IMR-90 (cell line): ENCODE measurements around the gene SPATA3. TPM values are rescaled to one million over a fixed set of nuclear protein-coding genes. Genes with fewer than 3 reads are reported as not detected.

Source experiments
- ATAC-seq: fragments of 200-7000 bp; cut with Tn5 transposase; 2 replicates; pipeline ENCODE4 v1.9.1; 2020; ENCODE audit warnings: low read depth, mild to moderate bottlenecking, moderate library complexity
- BruUV-seq: library from RNA; stranded (reverse); fragments of 400-500 nt; replicated peaks from 2 replicates; lab custom pipeline; 2021; lab: Mats Ljungman, UMichigan
- CTCF ChIA-PET: fragments of 300-600 bp; formaldehyde crosslinking; extraction: SDS; loops from one replicate; lab custom pipeline; 2021; ENCODE audit warnings: antibody characterized with exemption; lab: Yijun Ruan, JAX
- POLR2A ChIA-PET: fragments of 300-600 bp; sonication (Branson Sonifier 250); formaldehyde crosslinking; loops from one replicate; lab custom pipeline; 2022; ENCODE audit warnings: antibody characterized with exemption; ENCODE audit not compliant: unreplicated experiment; lab: Charles Lee
- DNase-seq: peaks from one replicate; pipeline ENCODE4 v3.0.0; 2013
- H2AFZ ChIP-seq: replicated peaks from 2 replicates; pipeline ENCODE3; 2013; ENCODE audit warnings: low read length, mild to moderate bottlenecking; ENCODE audit not compliant: poor library complexity
- H2AK5ac ChIP-seq: 2 replicates; pipeline ENCODE4 v1.6.1; 2013; ENCODE audit warnings: low read depth, low read length, inconsistent platforms
- H2AK9ac ChIP-seq: replicated peaks from 2 replicates; pipeline ENCODE3; 2013; ENCODE audit warnings: mild to moderate bottlenecking, low read depth, low read length, moderate library complexity; ENCODE audit not compliant: poor library complexity
- H2BK120ac ChIP-seq: 2 replicates; pipeline ENCODE4 v1.6.1; 2013; ENCODE audit warnings: low read depth, low read length, inconsistent platforms
- H2BK15ac ChIP-seq: 3 replicates; pipeline ENCODE4 v1.6.1; 2013; ENCODE audit warnings: low read depth, low read length, inconsistent platforms
- H2BK20ac ChIP-seq: 2 replicates; pipeline ENCODE4 v1.6.1; 2013; ENCODE audit warnings: low read depth, mild to moderate bottlenecking, inconsistent platforms, low read length, moderate library complexity
- H2BK5ac ChIP-seq: 2 replicates; pipeline ENCODE4 v1.6.1; 2013; ENCODE audit warnings: mild to moderate bottlenecking, low read depth, low read length, inconsistent platforms; ENCODE audit not compliant: poor library complexity, severe bottlenecking
- H3K14ac ChIP-seq: replicated peaks from 2 replicates; pipeline ENCODE4 v1.6.1; 2013; ENCODE audit warnings: low read depth, low read length, inconsistent platforms
- H3K18ac ChIP-seq: 2 replicates; pipeline ENCODE4 v1.6.1; 2013; ENCODE audit warnings: low read depth, low read length, control low read depth
- H3K23ac ChIP-seq: 2 replicates; pipeline ENCODE4 v1.6.1; 2013; ENCODE audit warnings: low read depth, low read length, inconsistent platforms
- H3K27ac ChIP-seq: 2 replicates; pipeline ENCODE4 v1.5.1; 2013; ENCODE audit warnings: mild to moderate bottlenecking, control low read depth, low read length; ENCODE audit not compliant: insufficient read depth
- H3K27me3 ChIP-seq: 2 replicates; pipeline ENCODE4 v1.6.1; 2013; ENCODE audit warnings: low read length; ENCODE audit not compliant: control insufficient read depth, insufficient read depth
- H3K36me3 ChIP-seq: 2 replicates; pipeline ENCODE4 v1.6.1; 2013; ENCODE audit warnings: low read length, mixed read lengths; ENCODE audit not compliant: control insufficient read depth, insufficient read depth
- H3K4ac ChIP-seq: 2 replicates; pipeline ENCODE4 v1.6.1; 2013; ENCODE audit warnings: low read depth, low read length, inconsistent platforms
- H3K4me1 ChIP-seq: 2 replicates; pipeline ENCODE4 v1.6.1; 2013; ENCODE audit warnings: low read length, mixed read lengths; ENCODE audit not compliant: control insufficient read depth, insufficient read depth
- H3K4me2 ChIP-seq: 2 replicates; pipeline ENCODE4 v1.6.1; 2013; ENCODE audit warnings: low read depth, mild to moderate bottlenecking, control low read depth, low read length, moderate library complexity
- H3K4me3 ChIP-seq: 2 replicates; pipeline ENCODE4 v1.5.1; 2013; ENCODE audit warnings: low read depth, mild to moderate bottlenecking, control low read depth, low read length, moderate library complexity; ENCODE audit not compliant: insufficient read depth
- H3K56ac ChIP-seq: 2 replicates; pipeline ENCODE4 v1.6.1; 2013; ENCODE audit warnings: low read length, inconsistent platforms; ENCODE audit not compliant: insufficient read depth; ENCODE audit errors: extremely low read depth
- H3K79me1 ChIP-seq, 2 experiments: 2 replicates each; pipeline ENCODE4 v1.6.1; 2013; ENCODE audit warnings: low read length in 2 of 2, inconsistent platforms in 1 of 2, low read depth in 1 of 2
- H3K9ac ChIP-seq: 2 replicates; pipeline ENCODE4 v1.6.1; 2013; ENCODE audit warnings: low read depth, low read length, control low read depth
- H3K9me1 ChIP-seq: 2 replicates; pipeline ENCODE4 v1.6.1; 2013; ENCODE audit warnings: low read length, inconsistent platforms; ENCODE audit not compliant: insufficient read depth
- H3K9me3 ChIP-seq: 2 replicates; pipeline ENCODE4 v1.6.1; 2013; ENCODE audit warnings: low read length; ENCODE audit not compliant: control insufficient read depth, insufficient read depth
- H4K20me1 ChIP-seq: 2 replicates; pipeline ENCODE4 v1.6.1; 2013; ENCODE audit warnings: low read length, inconsistent platforms; ENCODE audit not compliant: insufficient read depth
- H4K5ac ChIP-seq: 2 replicates; pipeline ENCODE4 v1.6.1; 2013; ENCODE audit warnings: mild to moderate bottlenecking, low read depth, low read length, control low read depth
- H4K8ac ChIP-seq, 2 experiments: 2 replicates each; pipeline ENCODE4 v1.6.1; 2013; ENCODE audit warnings: low read depth in 2 of 2, low read length in 2 of 2, control low read depth in 1 of 2, inconsistent platforms in 1 of 2
- H4K91ac ChIP-seq: 2 replicates; pipeline ENCODE4 v1.6.1; 2013; ENCODE audit warnings: low read depth, low read length, inconsistent platforms; ENCODE audit not compliant: insufficient read depth
- BHLHE40 ChIP-seq: fragments of 150-350 bp; IDR thresholded peaks from 2 replicates; pipeline ENCODE4 v1.6.1; 2016; ENCODE audit warnings: mild to moderate bottlenecking, low read depth, low read length
- CEBPB ChIP-seq: IDR thresholded peaks from 2 replicates; pipeline ENCODE4 v1.6.1; 2012; ENCODE audit warnings: low read depth, low read length, improper control_type of control experiment
- CHD1 ChIP-seq: IDR thresholded peaks from 2 replicates; pipeline ENCODE4 v1.6.1; 2012; ENCODE audit warnings: low read depth, low read length, improper control_type of control experiment
- CTCF ChIP-seq: conservative IDR thresholded peaks from 2 replicates; pipeline ENCODE4 v1.5.1; 2012; ENCODE audit warnings: mild to moderate bottlenecking, low read depth, low read length, improper control_type of control experiment
- ELK1 ChIP-seq: fragments of 150-350 bp; IDR thresholded peaks from 2 replicates; pipeline ENCODE4 v1.6.1; 2016; ENCODE audit warnings: low read depth, mild to moderate bottlenecking, low read length, moderate library complexity, borderline replicate concordance
- MAFK ChIP-seq: IDR thresholded peaks from 2 replicates; pipeline ENCODE4 v1.6.1; 2012; ENCODE audit warnings: low read depth, low read length, improper control_type of control experiment
- MAZ ChIP-seq: IDR thresholded peaks from 2 replicates; pipeline ENCODE4 v1.6.1; 2012; ENCODE audit warnings: low read depth, mild to moderate bottlenecking, low read length, improper control_type of control experiment, moderate library complexity, borderline replicate concordance
- MXI1 ChIP-seq: IDR thresholded peaks from 2 replicates; pipeline ENCODE4 v1.6.1; 2012; ENCODE audit warnings: low read depth, mild to moderate bottlenecking, low read length, moderate library complexity, borderline replicate concordance
- NFE2L2 ChIP-seq: fragments of 150-350 bp; IDR thresholded peaks from 2 replicates; pipeline ENCODE4 v1.6.1; 2016; ENCODE audit warnings: low read depth, mild to moderate bottlenecking, low read length
- POLR2A ChIP-seq: IDR thresholded peaks from 2 replicates; pipeline ENCODE4 v1.6.1; 2012; ENCODE audit warnings: mild to moderate bottlenecking, low read depth, low read length
- RCOR1 ChIP-seq: IDR thresholded peaks from 2 replicates; pipeline ENCODE4 v1.6.1; 2012; ENCODE audit warnings: mild to moderate bottlenecking, low read length, improper control_type of control experiment; ENCODE audit not compliant: insufficient replicate concordance
- RFX5 ChIP-seq: IDR thresholded peaks from 2 replicates; pipeline ENCODE4 v1.8.0; 2012; ENCODE audit warnings: low read depth, mild to moderate bottlenecking, low read length, moderate library complexity
- SMC3 ChIP-seq: fragments of 150-350 bp; IDR thresholded peaks from 2 replicates; pipeline ENCODE4 v1.6.1; 2016; ENCODE audit warnings: low read depth, mild to moderate bottlenecking, antibody characterized with exemption, low read length, moderate library complexity
- USF2 ChIP-seq: fragments of 150-350 bp; IDR thresholded peaks from 2 replicates; pipeline ENCODE4 v1.6.1; 2017; ENCODE audit warnings: mild to moderate bottlenecking, antibody characterized with exemption, low read length, low read depth
- WGBS, 2 experiments: methylation state at CpG; one replicate each; pipeline versions ENCODE4 v1.1.5 to v1.1.7; 2013; ENCODE audit warnings: missing lambda C conversion rate in 2 of 2; ENCODE audit not compliant: insufficient read length in 1 of 2; ENCODE audit errors: extremely low coverage in 2 of 2; 5-methylcytosine and 5-hydroxymethylcytosine counted together
- dilution Hi-C: fragments of 300-500 bp; cut with HindIII; formaldehyde crosslinking; loops from one replicate; pipeline ENCODE4 v1.14.3; 2018; ENCODE audit warnings: low sequenced_read_pairs; ENCODE audit not compliant: unreplicated experiment
- in situ Hi-C: fragments of 300-500 bp; cut with MboI; formaldehyde crosslinking; loops from 3 replicates; pipeline ENCODE4 v1.14.3; 2019; ENCODE audit warnings: low sequenced_read_pairs, inconsistent platforms, mixed read lengths
- intact Hi-C: fragments of 100-400 bp; cut with micrococcal nuclease; formaldehyde crosslinking; loops from 2 replicates; pipeline ENCODE4 v1.10.0; 2022
- polyA plus RNA-seq, 3 experiments: library from polyadenylated mRNA; depleted of rRNA; stranded (reverse); fragments of >200 nt; gene quantifications; 2 replicates each; pipeline ENCODE4 v1.2.3, GENCODE V29; 2012; ENCODE audit warnings: low replicate concordance in 1 of 3
- total RNA-seq: library from RNA; depleted of rRNA; stranded (reverse); fragments of >200 nt; gene quantifications from 2 replicates; pipeline ENCODE4 v1.2.3, GENCODE V29; 2012

Gene SPATA3
- total and polyA plus RNA-seq, 2 of the 4 experiments (the other 2 are of a cell fraction), result not detected

- CTCF ChIA-PET, result no interaction called here
- dilution Hi-C loops, result no loop called here
- TF ChIP-seq CTCF (no peak), NFE2L2 (no peak), BHLHE40 (no peak), MAZ (no peak), CHD1 (no peak), MXI1 (no peak), CEBPB (no peak), ELK1 (no peak), POLR2A (no peak), RFX5 (no peak), USF2 (no peak), MAFK (no peak), RCOR1 (no peak), SMC3 (no peak)
Measured at GRCh38 chr2:230949966-230950873, 45.7 kb upstream of the SPATA3 start.

More at GRCh38 chr2:230949966-230950873, 45.7 kb upstream of the SPATA3 start:
- H2BK20ac ChIP-seq, result no peak overlapping the region
- DNase-seq (no peak), ATAC-seq (no peak)
- H3K9ac ChIP-seq, result no peak overlapping the region
- H4K5ac ChIP-seq, result no peak overlapping the region
- H2AK9ac ChIP-seq, result no peak overlapping the region
- POLR2A ChIA-PET, result no interaction called here
- H3K4me1 ChIP-seq, result no peaks in the 10 kb centered on the region
- no peaks in the 10 kb centered on the region for H4K20me1 ChIP-seq
- no peak overlapping the region for H3K4ac ChIP-seq
- H2BK120ac ChIP-seq, result no peak overlapping the region
- no peak overlapping the region for H3K27ac ChIP-seq
- no peak overlapping the region for H2BK15ac ChIP-seq
- no peaks in the 10 kb centered on the region for H3K79me1 ChIP-seq
- H3K9me1 ChIP-seq, result no peaks in the 10 kb centered on the region
- no peak overlapping the region for H2AFZ ChIP-seq
- H3K4me2 ChIP-seq, result no peak overlapping the region
- in situ Hi-C loops (no loop called here), intact Hi-C loops (loop anchor here (10.0 kb wide), 1 partner anchor 65 kb away; no protein-coding TSS in a partner anchor)
- H4K91ac ChIP-seq, result no peak overlapping the region
- 81% methylated on average over 5 of the region's 20 CpGs; no CpG with 5 or more reads in 1 of the 2 experiments for WGBS, 2 experiments
- no peak overlapping the region for H3K18ac ChIP-seq
- no TSS peak for BruUV-seq
- peaks cover 34% of the 10 kb centered on the region for H3K27me3 ChIP-seq
- H2AK5ac ChIP-seq, result no peak overlapping the region
- H4K8ac ChIP-seq, result no peak overlapping the region
- H3K56ac ChIP-seq, result no peak overlapping the region
- no peak overlapping the region for H3K4me3 ChIP-seq
- H2BK5ac ChIP-seq, result no peak overlapping the region
- no peaks in the 10 kb centered on the region for H3K36me3 ChIP-seq
- H3K14ac ChIP-seq, result no peak overlapping the region
- H3K9me3 ChIP-seq, result peaks cover 3% of the 10 kb centered on the region; the same call in 1 of the 2 replicates
- H3K23ac ChIP-seq, result no peak overlapping the region
